Kidney capillary endothelial cell (primary cell): ENCODE results near the gene NDUFS7.
"Not testable (repeated sequence)": the region's sequence is repeated elsewhere in the genome, so short reads cannot be mapped to it uniquely, and the experiment has no call there.

Experiments
- DNase-seq: peaks from one replicate; pipeline ENCODE4 v3.0.0-alpha.2; 2018; ENCODE audit warnings: low spot score

The NDUFS7 gene

GRCh38 chr19:1417681-1418495 is 34.2 kb downstream of the NDUFS7 start:
- DNase-seq, result no peak

GRCh38 chr19:1418496-1418775 is 34.7 kb downstream of the NDUFS7 start:
- DNase-seq, result no peak

- no peak for DNase-seq
These were observed 35.4 kb downstream of the NDUFS7 start for GRCh38 chr19:1418951-1419738.

- not testable (repeated sequence) for DNase-seq
These were observed 36.4 kb downstream of the NDUFS7 start for GRCh38 chr19:1420085-1420484.

GRCh38 chr19:1420590-1420989 is 36.9 kb downstream of the NDUFS7 start:
- DNase-seq, result no peak

- DNase-seq, result no peak
These were observed 37.7 kb downstream of the NDUFS7 start for GRCh38 chr19:1421218-1421957.

- DNase-seq, result no peak
These were observed 38.2 kb downstream of the NDUFS7 start for GRCh38 chr19:1421958-1422305.

- DNase-seq, result no peak
These were observed 38.7 kb downstream of the NDUFS7 start for GRCh38 chr19:1422360-1422759.

DNA sequence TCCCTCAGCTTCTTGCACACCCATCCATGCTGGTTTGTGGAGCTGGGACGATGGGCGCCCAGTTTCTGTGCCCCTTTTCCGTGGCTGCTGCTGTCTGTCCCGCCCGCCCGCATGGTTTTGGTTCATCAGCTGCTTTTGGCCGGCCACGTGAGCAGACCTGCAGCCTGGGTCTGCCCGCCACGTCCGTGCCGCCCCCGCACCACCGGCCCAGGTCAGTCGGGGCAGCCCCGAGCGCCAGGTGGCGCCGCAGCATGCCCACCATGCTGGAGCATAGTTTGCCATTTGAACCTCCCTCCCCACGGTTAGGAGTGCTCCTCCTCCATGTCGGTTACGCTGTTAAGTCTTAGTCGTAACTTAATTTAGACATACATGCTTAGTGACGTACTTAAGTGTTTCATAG is 39.2 kb downstream of the NDUFS7 start:
- DNase-seq, result no peak

DNA sequence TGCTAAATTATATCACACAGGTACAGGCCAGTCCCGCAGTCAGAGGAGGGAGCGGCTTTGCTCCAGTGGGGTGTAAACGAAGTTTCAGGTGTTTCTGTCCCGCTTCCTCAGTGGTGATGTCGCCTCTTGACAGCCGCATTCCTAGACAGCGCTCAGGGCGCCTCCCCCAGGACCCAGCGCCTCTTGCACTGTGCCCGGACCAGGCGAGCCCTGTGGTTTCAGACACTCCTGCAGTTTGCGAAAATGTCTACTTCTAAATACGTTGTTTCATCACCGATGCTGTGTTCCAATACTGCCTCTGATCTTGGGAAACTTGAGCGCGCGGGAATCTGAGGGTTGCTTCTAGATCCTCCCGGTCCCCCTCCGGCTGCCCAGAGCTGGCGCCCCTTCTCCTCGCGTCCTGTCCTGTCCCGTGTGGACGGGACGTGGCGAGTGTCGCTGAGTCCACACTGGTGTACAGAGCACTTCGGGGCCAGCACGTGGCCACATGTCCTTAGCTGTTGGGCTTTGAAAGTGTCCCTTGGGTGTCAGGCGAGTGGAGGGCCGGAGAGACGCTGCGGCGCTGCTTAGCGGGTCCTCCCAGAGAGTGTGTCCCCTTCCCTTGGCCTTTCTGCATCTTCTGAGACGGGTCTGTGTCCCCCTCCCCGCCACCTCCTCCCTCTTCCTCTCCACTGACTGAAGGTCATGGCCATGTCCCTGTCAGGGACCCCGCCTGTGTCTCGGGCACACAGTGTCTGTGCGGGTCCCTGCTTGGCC is 39.9 kb downstream of the NDUFS7 start:
- no peak for DNase-seq

DNA sequence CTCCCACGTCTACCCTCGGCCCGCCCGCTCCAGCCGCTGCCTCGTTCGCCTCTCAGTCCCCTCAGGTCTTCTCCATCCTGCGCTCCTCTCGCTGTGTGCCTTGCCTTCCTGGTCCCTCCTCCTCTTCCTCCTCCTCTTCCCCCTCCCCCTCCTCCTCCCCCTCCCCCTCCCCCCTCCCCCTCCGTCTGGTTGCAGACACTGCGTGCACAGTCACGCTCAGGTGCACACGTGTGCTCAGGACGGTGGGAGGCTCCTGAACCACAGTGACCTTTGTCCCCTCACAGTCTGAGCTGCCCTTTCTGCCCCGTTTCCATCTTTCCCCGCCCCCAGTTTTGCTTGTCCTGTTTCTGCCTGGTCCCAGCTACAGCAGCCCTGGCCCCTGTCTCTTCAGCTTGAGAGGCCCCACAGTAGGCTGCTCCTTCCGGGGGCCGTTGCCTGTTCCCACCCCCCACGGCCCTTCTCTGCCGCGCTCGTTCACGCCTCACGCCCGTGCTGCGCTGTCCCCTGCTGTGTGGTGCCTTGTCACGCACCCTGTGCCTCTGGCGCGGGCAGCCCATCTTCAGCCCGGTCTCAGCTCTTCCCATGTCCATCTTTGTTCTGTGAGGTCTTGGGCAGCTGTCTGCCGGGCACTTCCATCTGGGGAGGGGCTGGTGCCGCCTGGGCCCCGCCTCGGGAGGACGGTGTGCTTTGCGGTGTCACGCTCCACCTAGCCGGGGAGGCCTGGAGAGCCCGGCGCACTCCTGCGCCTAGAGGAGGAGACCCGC is 40.7 kb downstream of the NDUFS7 start:
- DNase-seq, result no peak

- no peak for DNase-seq
These were observed 41.6 kb downstream of the NDUFS7 start for GRCh38 chr19:1425102-1425837.

GRCh38 chr19:1425902-1426301 is 42.2 kb downstream of the NDUFS7 start:
- DNase-seq, result no peak

DNA sequence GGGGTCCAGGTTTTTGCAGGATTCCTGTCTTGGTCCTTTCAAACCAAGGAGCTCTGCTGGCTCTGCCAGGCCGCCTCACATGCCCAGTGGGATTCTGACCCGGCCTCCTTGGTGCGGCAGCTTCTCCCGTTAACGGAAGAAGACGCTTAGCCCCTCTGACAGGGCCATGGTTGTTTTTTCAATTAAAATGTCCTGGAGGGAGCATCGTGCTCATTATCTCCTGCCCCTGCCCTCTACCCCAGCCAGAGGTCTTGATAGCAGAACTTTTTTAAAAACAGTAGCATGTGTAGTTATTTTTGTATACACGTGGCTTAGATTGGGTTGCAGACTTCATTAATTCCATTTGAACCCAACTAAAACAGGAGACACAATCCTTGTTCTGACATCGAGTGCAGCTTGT is 43.0 kb downstream of the NDUFS7 start:
- no peak for DNase-seq

DNA sequence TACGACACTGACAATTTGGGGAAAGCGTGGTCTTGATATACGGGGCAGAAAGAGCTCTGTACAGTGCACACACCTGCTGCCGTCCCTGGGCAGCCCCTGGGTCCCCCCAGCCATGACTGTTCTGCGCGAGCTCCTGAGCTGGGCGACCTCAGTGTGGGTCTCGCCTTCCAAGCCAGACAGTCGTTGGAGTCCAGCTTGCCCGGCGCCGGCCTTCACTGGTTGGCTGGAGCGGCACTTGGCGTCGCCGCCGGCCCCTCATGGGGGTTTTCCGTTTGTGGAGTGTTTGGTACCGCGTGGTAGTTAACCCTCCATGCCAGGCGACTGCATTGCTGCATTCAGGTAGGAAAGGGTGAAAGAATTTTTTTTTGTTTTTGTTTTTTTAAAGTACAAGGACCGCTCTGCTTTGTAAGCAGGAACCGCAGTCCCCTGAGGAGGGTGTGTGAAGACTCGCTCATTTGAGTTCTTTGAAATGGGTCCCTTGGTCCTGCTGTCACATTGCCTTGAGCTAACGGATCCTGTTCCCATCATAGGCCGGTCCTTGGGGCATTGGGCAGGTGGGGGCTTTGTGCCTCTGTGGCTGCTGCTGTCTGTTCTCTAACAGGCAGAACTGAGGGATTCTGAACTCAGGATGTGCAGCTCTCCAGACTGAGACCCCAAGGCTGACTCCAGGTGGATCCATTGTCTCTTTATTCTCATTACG is 43.7 kb downstream of the NDUFS7 start:
- DNase-seq, result no peak

- no peak for DNase-seq
These were observed 45.2 kb downstream of the NDUFS7 start for GRCh38 chr19:1428738-1429391.

GRCh38 chr19:1429750-1430149 is 46.0 kb downstream of the NDUFS7 start:
- DNase-seq, result no peak

- DNase-seq, result no peak
These were observed 46.5 kb downstream of the NDUFS7 start for GRCh38 chr19:1430246-1430645.

DNA sequence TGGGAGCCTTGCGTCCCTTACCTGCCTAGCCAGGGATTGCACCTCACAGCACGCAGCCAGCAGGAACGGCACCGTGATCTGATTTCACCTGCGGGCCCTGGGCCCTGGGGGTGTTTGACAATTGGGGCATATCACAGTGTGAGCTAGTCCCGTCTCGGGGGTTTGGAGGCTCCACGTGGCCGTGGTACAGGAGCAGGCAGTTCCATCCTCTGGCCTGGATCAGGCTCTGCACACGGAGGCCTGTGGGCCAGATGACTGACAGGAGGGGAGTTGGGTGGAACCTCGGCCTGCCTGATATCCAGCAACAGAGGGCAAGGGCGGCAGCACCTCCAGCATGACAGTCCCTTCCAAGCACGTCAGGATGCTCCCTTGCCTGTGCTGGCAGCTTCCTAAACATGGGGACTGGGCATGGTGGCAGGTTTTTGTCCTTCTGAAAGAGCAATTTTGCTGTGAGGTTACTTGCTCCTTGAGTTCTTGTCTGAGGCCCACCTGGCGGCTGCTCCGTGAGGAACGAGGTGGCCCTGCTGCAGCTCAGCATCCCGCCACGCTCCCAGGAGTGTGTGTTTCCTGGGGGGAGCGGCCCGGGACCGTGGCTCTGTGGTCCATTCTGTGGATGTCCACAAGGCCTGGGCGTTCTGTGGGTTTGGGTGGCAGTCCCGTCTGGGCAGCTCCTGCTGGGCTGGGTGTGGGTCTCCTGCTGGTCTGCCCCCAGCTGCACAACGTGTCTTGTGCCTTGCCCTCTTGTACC is 48.2 kb downstream of the NDUFS7 start:
- no peak for DNase-seq
